Glomerular endothelial cell (primary cell): ENCODE results near the gene AIF1L. TPM values are rescaled to one million over a fixed set of nuclear protein-coding genes. Genes with fewer than 3 reads are reported as not detected.

ENCODE experiments used
- DNase-seq: peaks from one replicate; pipeline ENCODE4 v3.0.0-alpha.2; 2011; ENCODE audit warnings: low read depth, low spot score; ENCODE audit errors: extremely low read depth
- total RNA-seq: library from RNA; depleted of rRNA; stranded (reverse); fragments of >200 nt; gene quantifications from 2 replicates; pipeline ENCODE4 v1.2.3, GENCODE V29; 2015

AIF1L gene
- total RNA-seq, 1 donor from 2014 or later = 6.4 TPM

DNA sequence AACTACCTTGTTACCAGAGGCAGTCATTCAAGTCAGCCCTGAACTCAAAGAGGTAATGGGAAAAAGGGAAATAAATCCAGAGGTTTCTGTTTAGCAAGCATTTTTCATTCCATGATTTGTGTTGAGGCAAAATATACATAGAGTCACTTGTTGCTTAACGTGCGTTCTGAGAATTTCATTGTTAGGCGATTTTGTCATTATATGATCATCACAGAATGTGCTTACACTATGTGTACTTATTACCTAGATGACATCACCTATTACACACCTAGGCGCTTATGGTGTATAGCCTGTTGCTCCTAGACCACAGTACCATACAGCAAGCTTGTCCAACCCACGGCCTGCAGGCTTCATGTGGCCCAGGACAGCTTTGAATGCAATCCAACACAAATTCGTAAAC lies 65.3 kb downstream of the AIF1L start:
- no peak for DNase-seq

DNA sequence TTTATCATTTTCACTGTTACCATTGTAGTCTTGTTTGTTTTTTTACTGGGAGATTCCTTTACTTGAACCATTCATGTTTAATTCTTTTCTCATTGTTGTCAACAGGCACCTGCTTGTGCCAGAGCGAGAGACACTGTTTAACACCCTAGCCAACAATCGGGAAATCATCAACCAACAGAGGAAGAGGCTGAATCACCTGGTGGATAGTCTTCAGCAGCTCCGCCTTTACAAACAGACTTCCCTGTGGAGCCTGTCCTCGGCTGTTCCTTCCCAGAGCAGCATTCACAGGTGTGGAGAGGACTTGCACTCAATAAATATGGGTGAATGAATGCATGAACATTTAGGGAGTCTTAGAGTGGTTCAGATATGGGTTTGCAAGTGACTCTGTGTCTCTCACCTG lies 66.6 kb downstream of the AIF1L start:
- no peak for DNase-seq

DNA sequence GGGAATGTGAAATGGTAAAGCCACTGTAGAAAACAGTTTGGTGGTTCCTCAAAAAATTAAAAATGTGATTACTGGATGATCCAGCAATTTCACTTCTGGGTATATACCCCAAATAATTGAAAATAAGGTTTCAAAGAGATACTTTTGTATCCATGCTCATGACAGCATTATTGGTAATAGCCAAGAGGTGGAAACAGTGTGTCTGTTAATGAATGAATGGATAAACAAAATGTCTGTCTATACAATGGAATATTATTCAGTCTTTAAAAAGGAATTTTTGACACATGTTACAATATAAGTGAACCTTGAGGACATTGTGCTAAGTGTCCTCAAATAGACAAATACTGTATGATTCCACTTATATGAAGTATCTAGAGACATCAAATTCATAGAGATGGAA lies 69.2 kb downstream of the AIF1L start:
- DNase-seq = no peak

DNA sequence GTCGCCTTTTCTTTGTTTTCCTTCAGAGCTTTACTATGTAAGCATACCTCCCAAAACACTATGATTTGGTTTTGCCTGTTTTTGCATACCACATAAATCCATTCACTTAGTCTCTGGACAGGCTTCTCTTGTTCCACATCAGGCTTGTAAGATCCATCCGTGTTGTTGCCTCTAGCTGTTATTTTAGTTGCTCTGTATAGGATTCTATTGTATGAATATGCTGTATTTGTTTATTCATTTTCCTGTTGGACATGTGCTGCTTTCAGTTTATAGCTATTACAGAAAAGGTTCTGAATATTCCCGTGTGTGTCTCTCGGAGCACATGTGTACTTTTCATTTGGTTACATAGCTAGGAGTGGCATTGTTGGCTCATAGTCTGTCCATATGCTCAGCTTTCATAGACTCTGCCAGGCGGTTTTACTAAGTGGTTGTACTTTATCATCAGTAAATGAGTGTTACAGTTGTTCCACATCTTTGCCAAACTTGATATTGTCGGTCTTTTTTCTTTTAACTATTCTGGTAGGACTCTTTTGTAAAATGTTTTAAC lies 70.9 kb downstream of the AIF1L start:
- no peak for DNase-seq

DNA sequence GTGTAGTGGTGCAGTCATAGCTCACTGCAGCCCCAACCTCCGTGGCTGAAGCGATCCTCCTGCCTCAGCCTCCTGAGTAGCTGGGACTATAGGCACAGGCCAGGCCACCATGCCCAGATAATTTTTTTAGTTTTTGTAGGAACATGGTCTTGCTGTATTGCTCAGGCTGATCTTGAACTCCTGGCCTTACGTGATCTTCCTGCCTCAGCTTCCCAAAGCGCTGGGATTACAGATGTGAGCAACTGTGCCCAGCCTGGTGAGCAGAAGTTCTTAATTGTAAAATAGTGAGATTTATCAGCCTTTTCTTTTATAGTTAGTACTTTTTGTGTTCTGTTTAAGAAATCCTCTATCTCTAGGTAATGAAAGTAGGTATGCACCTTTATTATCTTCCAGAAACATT lies 71.6 kb downstream of the AIF1L start:
- DNase-seq = no peak

DNA sequence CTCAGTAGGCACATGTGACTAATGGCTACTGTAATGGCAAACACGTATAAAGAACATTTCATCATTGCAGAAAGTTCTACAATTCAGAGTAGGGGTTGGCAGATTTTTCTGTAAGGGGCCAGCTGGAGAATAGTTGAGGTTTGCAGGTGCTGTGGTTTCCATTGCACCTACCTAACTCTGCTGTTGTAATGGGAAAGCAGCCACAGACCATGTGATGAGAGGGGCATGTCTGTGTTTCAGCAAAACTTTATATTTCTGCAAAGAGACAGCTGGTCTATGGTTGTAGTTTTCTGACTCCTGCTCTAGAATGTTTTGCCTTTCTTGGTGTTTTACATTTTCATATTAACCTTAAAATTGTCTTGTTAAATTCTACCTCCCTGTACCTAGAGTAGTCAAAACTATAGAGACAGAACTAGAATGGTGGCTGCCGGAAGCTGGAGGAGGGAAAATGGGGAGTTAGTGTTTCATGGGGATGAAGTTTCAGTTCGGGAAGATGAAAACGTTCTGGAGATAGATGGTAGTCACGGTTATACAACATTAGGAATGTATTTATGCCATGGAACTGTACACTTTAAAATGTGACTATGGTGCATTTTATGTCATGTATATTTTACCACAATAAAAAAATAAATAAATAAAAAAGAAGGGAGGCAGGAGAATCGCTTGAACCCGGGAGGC lies 73.4 kb downstream of the AIF1L start:
- DNase-seq = no peak

Other genes starting within 250 kb of the AIF1L start
- gene QRFP, start 199.7 kb upstream of the AIF1L start, total RNA-seq = not detected in 2 replicates
- gene FIBCD1, start 157.3 kb upstream of the AIF1L start, total RNA-seq = 0.05 TPM in 1 of 2 replicates, not detected in the other
- gene LAMC3, start 87.4 kb upstream of the AIF1L start, total RNA-seq = 0.12 and 0.63 TPM in 2 replicates
- gene NUP214, start 29.1 kb downstream of the AIF1L start, total RNA-seq = 19.4 and 36.9 TPM in 2 replicates
- 8.2 and 25.2 TPM in 2 replicates for gene FAM78A, start 180.0 kb downstream of the AIF1L start, total RNA-seq
- 3.3 and 4.4 TPM in 2 replicates for gene PLPP7, start 193.2 kb downstream of the AIF1L start, total RNA-seq